SU-DHL-6 (cell line): ENCODE measurements around the gene EPHB6.

ENCODE experiments used
- H2AFZ ChIP-seq: fragments of 200-600 bp; sonication (generic); 2 replicates; pipeline ENCODE4 v1.6.1; 2014; ENCODE audit warnings: low read depth, mild to moderate bottlenecking, moderate library complexity, mixed read lengths, antibody characterized with exemption, low read length; ENCODE audit not compliant: severe bottlenecking
- H3F3A ChIP-seq: fragments of 200-600 bp; shearing (Covaris generic); 2 replicates; pipeline ENCODE4 v1.6.0; 2016; ENCODE audit warnings: antibody characterized with exemption, mild to moderate bottlenecking; ENCODE audit not compliant: insufficient read depth
- H3K27ac ChIP-seq: fragments of 200-600 bp; sonication (generic); 2 replicates; pipeline ENCODE4 v1.5.1; 2016; ENCODE audit warnings: low read depth, mild to moderate bottlenecking, low read length, moderate library complexity, mixed read lengths
- H3K27me3 ChIP-seq: fragments of 200-600 bp; sonication (generic), shearing (Covaris generic); 2 replicates; pipeline ENCODE4 v1.6.0; 2014; ENCODE audit warnings: mild to moderate bottlenecking, low read length
- H3K36me3 ChIP-seq: fragments of 200-600 bp; sonication (generic); 2 replicates; pipeline ENCODE4 v1.6.1; 2014; ENCODE audit warnings: mild to moderate bottlenecking, low read length, mixed read lengths
- H3K4me2 ChIP-seq: fragments of 300-600, 200-600 bp; shearing (Covaris generic), sonication (generic); 2 replicates; pipeline ENCODE4 v1.6.0; 2014; ENCODE audit warnings: low read length, low read depth, mild to moderate bottlenecking; ENCODE audit not compliant: poor library complexity, severe bottlenecking
- H3K4me3 ChIP-seq: fragments of 200-600 bp; sonication (generic); 2 replicates; pipeline ENCODE4 v1.5.1; 2014; ENCODE audit warnings: antibody characterized with exemption, low read length, mild to moderate bottlenecking, mixed read lengths; ENCODE audit not compliant: insufficient read depth, poor library complexity, severe bottlenecking
- H3K79me2 ChIP-seq: fragments of 200-600 bp; sonication (generic); 2 replicates; pipeline ENCODE4 v1.6.1; 2014; ENCODE audit warnings: mild to moderate bottlenecking, low read length, moderate library complexity; ENCODE audit not compliant: insufficient read depth
- H3K9ac ChIP-seq: fragments of 200-600 bp; sonication (generic); 2 replicates; pipeline ENCODE4 v1.7.0; 2014; ENCODE audit warnings: mild to moderate bottlenecking, low read length
- H3K9me2 ChIP-seq: fragments of 200-600 bp; sonication (generic); replicated peaks from 2 replicates; pipeline ENCODE4 v1.6.1; 2014; ENCODE audit warnings: low read length; ENCODE audit not compliant: insufficient read depth
- H3K9me3 ChIP-seq: fragments of 200-600 bp; sonication (generic); 2 replicates; pipeline ENCODE4 v1.6.1; 2014; ENCODE audit warnings: low read length, mixed read lengths; ENCODE audit not compliant: insufficient read depth
- H4K20me1 ChIP-seq: fragments of 200-600 bp; sonication (generic); 2 replicates; pipeline ENCODE4 v1.6.1; 2014; ENCODE audit warnings: low read depth, mild to moderate bottlenecking, antibody characterized with exemption, low read length, moderate library complexity, mixed read lengths
- EZH2phosphoT487 ChIP-seq: fragments of 200-600 bp; sonication (generic), shearing (Covaris generic); conservative IDR thresholded peaks from 2 replicates; pipeline ENCODE4 v1.6.1; 2018; ENCODE audit warnings: mild to moderate bottlenecking, antibody characterized with exemption, low read length, moderate library complexity, mixed read lengths
- TF ChIP-seq, protein P1 (sequence below): fragments of 200-600 bp; sonication (generic); IDR thresholded peaks from one replicate; pipeline ENCODE4 v1.5.1; 2017; ENCODE audit warnings: antibody characterized with exemption, mild to moderate bottlenecking, low read length, moderate library complexity; ENCODE audit not compliant: insufficient read depth, poor library complexity, severe bottlenecking

Gene EPHB6

GRCh38 chr7:142889816-142890215, 34.9 kb downstream of the EPHB6 start:
- Histone ChIP-seq H3F3A (no peaks in the 10 kb centered on the region), H2AFZ (no peak overlapping the region), H3K36me3 (no peaks in the 10 kb centered on the region), H3K4me2 (no peak overlapping the region), H4K20me1 (no peaks in the 10 kb centered on the region), H3K9me2 (no peaks in the 10 kb centered on the region), H3K79me2 (no peaks in the 10 kb centered on the region), H3K9me3 (no peaks in the 10 kb centered on the region), H3K9ac (no peak overlapping the region), H3K4me3 (no peak overlapping the region), H3K27me3 (no peaks in the 10 kb centered on the region), H3K27ac (no peak overlapping the region)
- TF ChIP-seq, protein P1, sequence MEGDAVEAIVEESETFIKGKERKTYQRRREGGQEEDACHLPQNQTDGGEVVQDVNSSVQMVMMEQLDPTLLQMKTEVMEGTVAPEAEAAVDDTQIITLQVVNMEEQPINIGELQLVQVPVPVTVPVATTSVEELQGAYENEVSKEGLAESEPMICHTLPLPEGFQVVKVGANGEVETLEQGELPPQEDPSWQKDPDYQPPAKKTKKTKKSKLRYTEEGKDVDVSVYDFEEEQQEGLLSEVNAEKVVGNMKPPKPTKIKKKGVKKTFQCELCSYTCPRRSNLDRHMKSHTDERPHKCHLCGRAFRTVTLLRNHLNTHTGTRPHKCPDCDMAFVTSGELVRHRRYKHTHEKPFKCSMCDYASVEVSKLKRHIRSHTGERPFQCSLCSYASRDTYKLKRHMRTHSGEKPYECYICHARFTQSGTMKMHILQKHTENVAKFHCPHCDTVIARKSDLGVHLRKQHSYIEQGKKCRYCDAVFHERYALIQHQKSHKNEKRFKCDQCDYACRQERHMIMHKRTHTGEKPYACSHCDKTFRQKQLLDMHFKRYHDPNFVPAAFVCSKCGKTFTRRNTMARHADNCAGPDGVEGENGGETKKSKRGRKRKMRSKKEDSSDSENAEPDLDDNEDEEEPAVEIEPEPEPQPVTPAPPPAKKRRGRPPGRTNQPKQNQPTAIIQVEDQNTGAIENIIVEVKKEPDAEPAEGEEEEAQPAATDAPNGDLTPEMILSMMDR = no peak
- TF ChIP-seq EZH2phosphoT487 = no peak

GRCh38 chr7:142890874-142891485, 36.1 kb downstream of the EPHB6 start:
- Histone ChIP-seq H3K4me3 (no peak overlapping the region), H3K4me2 (no peak overlapping the region), H3F3A (no peaks in the 10 kb centered on the region), H3K9me3 (no peaks in the 10 kb centered on the region), H3K27me3 (no peaks in the 10 kb centered on the region), H4K20me1 (no peaks in the 10 kb centered on the region), H3K9ac (no peak overlapping the region), H3K27ac (no peak overlapping the region), H3K9me2 (no peaks in the 10 kb centered on the region), H3K79me2 (no peaks in the 10 kb centered on the region), H2AFZ (no peak overlapping the region), H3K36me3 (no peaks in the 10 kb centered on the region)
- no peak for TF ChIP-seq EZH2phosphoT487
- TF ChIP-seq, protein P1 = no peak

DNA sequence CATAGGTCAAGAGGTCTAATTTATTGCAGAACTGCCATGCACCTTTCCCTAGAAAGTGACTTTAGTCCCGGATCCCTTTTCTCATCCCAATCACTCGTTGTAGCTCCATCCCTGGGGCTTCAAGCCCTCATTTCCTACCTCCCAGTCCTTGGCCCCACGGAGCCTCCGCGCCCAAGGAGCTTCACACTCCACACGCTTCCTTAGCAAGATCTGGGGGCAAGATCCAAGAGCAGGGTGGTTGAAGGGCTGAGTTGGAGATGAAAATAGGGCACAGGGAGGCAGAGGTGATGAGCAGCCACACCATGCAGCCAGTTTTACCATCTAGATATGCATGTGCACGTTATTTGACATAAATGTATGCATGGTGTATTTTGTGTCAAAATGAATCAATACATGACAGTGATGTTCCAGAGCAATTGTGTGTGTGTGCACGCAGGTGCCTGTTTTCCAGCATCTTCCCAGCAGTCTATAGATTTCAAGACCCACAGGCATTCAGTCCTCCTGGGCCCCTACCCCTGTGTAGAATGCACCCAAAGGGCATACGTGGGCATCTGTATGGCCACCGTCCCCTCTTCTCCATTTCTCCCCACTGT, 36.7 kb downstream of the EPHB6 start:
- H3K27ac ChIP-seq = no peak overlapping the region

More for the DNA sequence above, 36.7 kb downstream of the EPHB6 start:
- H3K36me3 ChIP-seq = no peaks in the 10 kb centered on the region
- no peaks in the 10 kb centered on the region for H3K79me2 ChIP-seq
- H3K27me3 ChIP-seq = no peaks in the 10 kb centered on the region
- H3F3A ChIP-seq = no peaks in the 10 kb centered on the region
- H4K20me1 ChIP-seq = no peaks in the 10 kb centered on the region
- H3K9me3 ChIP-seq = no peaks in the 10 kb centered on the region
- H3K9me2 ChIP-seq = no peaks in the 10 kb centered on the region
- H2AFZ ChIP-seq = no peak overlapping the region
- TF ChIP-seq, protein P1 = no peak
- no peak for TF ChIP-seq EZH2phosphoT487
- H3K9ac ChIP-seq = no peak overlapping the region
- no peak overlapping the region for H3K4me3 ChIP-seq
- no peak overlapping the region for H3K4me2 ChIP-seq
